Endothelial cell of umbilical vein (primary cell): ENCODE measurements around the gene ACTG2.

Experiments used
- EZH2 ChIP-seq: IDR thresholded peaks from 2 replicates; pipeline ENCODE4 v1.6.1; 2012; ENCODE audit warnings: borderline replicate concordance, low read depth, mild to moderate bottlenecking, moderate library complexity, low read length, inconsistent platforms; ENCODE audit not compliant: severe bottlenecking
- MYC ChIP-seq: IDR thresholded peaks from one replicate; pipeline ENCODE4 v1.6.1; 2011; ENCODE audit warnings: mild to moderate bottlenecking, low read depth, low read length
- TF ChIP-seq, protein P1 (sequence below), 2 donors: IDR thresholded peaks; 1 replicate in 1 of 2; 2 replicates in 1 of 2; pipeline ENCODE4 v1.5.1; 2011; ENCODE audit warnings: low read length in 2 of 2, mild to moderate bottlenecking in 2 of 2, moderate library complexity in 2 of 2, control low read depth in 1 of 2, inconsistent platforms in 1 of 2, low read depth in 1 of 2; ENCODE audit not compliant: insufficient read depth in 1 of 2; ENCODE audit errors: extremely low read depth in 1 of 2

DNA sequence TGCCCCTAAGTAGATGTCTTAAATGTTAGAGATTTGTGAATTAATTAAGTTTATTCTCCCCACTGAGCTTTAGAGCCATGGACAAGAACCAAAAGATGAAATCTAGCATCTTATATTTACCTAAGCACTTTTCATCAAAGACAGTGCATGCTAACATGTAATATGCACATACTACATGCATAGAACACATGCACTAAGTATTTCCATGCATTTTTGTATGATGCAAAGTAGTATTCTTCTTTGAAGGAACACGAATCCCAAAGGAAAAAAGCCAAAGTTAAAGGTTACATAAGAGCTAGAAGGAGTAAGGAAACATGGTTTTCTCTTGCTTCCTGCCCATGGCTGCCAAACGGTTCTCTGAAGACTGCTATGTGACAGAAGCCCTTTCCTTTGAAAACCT is 48.7 kb upstream of the ACTG2 start:
- TF ChIP-seq, protein P1, sequence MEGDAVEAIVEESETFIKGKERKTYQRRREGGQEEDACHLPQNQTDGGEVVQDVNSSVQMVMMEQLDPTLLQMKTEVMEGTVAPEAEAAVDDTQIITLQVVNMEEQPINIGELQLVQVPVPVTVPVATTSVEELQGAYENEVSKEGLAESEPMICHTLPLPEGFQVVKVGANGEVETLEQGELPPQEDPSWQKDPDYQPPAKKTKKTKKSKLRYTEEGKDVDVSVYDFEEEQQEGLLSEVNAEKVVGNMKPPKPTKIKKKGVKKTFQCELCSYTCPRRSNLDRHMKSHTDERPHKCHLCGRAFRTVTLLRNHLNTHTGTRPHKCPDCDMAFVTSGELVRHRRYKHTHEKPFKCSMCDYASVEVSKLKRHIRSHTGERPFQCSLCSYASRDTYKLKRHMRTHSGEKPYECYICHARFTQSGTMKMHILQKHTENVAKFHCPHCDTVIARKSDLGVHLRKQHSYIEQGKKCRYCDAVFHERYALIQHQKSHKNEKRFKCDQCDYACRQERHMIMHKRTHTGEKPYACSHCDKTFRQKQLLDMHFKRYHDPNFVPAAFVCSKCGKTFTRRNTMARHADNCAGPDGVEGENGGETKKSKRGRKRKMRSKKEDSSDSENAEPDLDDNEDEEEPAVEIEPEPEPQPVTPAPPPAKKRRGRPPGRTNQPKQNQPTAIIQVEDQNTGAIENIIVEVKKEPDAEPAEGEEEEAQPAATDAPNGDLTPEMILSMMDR (IDR thresholded peaks at IDR 0.05; ENCODE audit: extremely low read depth in 1 of 2, insufficient read depth in 1 of 2, low read depth in 1 of 2, low read length in 2 of 2), result no peak
- TF ChIP-seq EZH2 (no peak), MYC (no peak)
